ENCODE results near the gene C2CD4C.
"Not testable (repeated sequence)": the region's sequence is repeated elsewhere in the genome, so short reads cannot be mapped to it uniquely, and the experiment has no call there.

The C2CD4C gene

DNA sequence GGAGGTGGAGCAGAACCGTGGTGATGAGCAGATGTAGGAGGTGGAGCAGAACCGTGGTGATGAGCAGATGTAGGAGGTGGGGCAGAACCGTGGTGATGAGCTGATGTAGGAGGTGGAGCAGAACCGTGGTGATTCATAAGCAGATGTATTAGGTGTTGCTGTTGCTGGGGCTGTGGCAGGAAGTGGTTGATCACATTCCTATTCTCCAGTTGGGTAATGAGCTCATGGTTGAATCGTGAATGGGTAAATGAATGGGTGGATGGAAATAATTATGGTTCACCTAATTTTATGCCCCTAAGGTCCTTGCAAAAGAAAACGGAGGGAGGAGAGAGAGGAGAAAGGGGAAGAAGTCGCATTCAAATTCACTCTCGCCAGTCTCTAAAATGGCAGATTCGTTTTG, 26.4 kb downstream of the C2CD4C start:
- DNase-seq (ENCODE audit: low read depth, low spot score), result not testable (repeated sequence)

DNA sequence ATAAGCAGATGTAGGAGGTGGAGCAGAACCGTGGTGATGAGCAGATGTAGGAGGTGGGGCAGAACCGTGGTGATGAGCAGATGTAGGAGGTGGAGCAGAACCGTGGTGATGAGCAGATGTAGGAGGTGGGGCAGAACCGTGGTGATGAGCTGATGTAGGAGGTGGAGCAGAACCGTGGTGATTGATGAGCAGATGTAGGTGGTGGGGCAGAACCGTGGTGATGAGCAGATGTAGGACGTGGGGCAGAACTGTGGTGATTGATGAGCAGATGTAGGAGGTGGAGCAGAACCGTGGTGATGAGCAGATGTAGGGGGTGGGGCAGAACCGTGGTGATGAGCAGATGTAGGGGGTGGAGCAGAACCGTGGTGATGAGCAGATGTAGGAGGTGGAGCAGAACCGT, 27.0 kb downstream of the C2CD4C start:
- DNase-seq (ENCODE audit: low read depth, low spot score), result not testable (repeated sequence)

DNA sequence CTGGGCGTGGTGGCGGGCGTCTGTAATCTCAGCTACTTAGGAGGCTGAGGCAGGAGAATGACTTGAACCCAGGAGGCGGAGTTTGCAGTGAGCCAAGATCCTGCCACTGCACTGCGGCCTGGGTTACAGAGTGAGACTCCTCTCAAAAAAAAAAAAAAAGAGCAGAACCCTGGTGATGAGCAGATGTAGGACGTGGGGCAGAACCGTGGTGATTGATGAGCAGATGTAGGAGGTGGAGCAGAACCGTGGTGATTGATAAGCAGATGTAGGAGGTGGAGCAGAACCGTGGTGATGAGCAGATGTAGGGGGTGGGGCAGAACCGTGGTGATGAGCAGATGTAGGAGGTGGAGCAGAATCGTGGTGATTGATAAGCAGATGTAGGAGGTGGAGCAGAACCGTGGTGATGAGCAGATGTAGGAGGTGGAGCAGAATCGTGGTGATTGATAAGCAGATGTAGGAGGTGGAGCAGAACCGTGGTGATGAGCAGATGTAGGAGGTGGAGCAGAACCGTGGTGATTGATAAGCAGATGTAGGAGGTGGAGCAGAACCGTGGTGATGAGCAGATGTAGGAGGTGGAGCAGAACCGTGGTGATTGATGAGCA, 28.2 kb downstream of the C2CD4C start:
- not testable (repeated sequence) for DNase-seq (ENCODE audit: low read depth, low spot score)

DNA sequence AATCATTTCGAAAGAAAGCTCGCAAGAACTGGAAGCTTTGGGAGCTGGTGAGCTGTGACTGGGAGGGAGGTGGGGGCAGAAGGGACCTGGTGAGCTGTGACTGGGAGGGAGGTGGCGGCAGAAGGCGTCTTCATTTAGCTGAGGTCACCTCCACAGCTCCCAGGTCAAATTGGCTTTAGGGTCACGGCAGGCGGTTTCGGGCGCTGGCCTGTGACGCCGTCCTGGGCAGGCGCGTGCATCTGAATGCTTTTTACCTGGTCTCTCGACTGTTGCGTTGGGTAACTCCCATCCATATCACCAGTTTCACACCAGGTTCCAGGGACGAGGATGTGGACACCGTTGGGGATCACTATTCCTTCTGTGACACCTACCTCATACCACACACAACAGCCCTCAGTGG, 29.2 kb downstream of the C2CD4C start:
- DNase-seq (ENCODE audit: low read depth, low spot score), result no peak

DNA sequence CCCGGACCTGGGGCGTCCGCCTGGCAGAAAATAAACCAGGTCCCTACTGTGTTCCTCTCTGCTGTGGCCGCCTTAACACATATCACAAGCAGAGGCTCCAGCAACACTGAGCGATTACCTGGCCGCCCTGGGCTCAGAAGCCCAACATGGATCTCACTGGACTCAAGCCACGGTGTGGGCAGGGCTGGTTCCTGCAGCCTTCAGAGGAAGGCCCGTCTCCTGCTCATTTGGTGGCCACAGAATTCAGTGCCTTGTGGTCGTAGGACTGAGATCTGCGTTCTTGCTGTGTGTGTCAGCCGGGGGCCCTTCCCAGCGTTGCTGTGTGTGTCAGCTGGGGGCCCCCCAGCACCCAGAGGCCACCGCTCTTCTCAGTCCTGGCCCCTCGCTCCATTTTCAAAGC, 30.2 kb downstream of the C2CD4C start:
- no peak for DNase-seq (ENCODE audit: low read depth, low spot score)

DNA sequence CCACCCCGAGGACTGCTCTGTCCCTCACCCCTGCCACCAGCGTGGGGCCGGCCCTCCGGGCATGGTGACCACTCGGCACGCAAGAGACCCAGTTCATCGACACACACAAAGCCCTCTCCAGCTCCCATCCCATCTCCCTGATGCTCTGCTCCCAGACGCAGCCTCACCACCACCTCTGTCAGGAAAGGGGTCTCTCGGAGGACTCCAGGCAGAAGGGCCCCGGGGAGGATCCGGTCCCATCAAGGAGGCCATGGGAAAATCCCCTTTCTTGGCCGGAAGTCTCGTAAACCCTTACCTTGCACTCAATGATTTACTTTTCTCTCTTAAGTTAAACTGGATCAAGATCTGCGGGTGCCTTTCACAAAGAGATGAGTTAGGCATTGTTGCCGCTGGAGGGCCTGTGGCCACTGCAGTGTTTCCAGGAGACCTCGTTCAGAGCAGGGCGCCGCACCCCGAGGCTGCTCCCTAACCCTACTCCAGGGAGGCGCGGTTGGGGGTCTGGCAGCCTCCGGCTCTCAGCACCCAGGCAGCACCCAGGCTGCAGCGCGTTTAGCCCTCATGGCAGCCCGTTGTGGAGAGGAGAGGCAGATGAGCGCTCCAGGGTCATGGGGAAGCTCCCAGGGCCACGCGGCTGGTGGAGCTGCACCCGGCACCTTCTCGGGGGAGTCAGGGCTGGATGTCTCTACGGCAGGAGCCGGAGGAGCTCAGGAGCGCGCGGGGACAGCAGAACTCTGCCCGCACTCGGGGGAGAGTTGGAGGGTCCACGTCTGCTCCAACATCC, 31.0 kb downstream of the C2CD4C start:
- no peak for DNase-seq (ENCODE audit: low read depth, low spot score)

DNA sequence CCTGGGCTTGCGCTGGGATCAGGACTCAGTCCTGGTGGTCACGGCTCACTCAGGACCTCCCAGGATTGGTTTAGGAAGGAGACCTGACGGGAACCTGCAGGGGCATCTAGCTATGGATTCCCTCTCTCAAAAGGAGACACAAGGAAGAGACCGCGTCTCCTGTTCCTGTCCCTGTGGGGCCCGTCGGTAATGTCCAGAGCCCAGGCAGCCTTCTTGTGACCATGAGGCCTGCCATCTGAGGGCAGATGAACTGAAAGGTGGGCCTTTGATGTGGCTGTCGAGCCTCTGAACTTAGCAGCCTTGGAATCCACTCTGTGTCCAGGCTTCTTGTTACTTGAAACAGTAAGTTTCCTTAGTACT, 32.9 kb downstream of the C2CD4C start:
- no peak for DNase-seq (ENCODE audit: low read depth, low spot score)

DNA sequence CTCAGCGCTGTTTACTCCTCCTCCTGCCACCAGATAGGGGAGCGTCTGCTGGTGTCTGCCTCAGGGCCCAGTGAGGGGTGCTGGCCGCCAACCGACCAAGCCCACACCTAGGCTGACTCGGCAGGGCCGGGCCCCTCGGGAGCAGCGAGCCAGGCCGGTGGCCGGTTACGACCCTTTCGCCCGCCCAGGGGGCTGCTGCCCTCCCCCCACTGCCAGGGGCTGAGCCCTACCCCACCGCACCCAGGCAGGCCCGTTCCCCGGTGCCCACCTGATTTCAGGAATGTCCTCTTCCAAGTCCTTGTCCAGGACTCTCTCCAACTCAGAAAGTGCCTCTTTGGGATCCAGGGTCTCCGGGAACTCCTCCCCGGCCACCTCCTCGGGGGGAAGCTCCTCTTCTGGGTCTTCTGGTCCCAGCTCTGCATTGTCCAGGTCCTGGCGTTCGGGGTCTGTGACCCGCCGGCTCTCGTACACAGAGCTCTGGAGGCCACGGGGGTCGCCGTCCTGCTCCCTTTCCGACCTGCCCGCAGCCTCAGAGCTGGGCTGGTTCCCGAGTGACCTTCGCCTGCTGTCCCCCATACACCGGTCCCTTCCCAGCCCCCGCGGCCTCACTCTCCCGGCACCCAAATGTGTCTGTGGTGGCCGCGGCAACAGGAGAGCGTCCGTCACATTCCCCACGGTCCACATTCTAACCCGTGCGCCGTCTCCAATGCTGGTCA, 33.4 kb downstream of the C2CD4C start:
- no peak for DNase-seq (ENCODE audit: low read depth, low spot score)

DNA sequence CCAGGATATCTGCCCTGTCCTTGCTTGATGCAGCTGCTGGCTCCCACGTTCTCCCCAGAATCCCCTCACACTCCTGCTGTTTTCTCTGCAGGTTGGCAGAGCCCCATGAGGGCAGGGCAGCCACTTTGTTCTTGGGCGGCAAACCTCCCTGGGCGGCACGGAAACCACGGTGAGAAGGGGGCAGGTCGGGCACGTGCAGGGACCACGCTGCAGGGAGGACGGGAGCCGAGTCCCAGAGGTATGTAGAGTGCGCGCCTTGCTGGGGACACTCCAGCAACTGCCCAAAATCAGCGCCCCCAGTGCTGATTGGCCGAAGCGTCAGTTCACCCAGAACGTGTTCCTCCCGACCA, 34.1 kb downstream of the C2CD4C start:
- DNase-seq (ENCODE audit: low read depth, low spot score), result no peak

DNA sequence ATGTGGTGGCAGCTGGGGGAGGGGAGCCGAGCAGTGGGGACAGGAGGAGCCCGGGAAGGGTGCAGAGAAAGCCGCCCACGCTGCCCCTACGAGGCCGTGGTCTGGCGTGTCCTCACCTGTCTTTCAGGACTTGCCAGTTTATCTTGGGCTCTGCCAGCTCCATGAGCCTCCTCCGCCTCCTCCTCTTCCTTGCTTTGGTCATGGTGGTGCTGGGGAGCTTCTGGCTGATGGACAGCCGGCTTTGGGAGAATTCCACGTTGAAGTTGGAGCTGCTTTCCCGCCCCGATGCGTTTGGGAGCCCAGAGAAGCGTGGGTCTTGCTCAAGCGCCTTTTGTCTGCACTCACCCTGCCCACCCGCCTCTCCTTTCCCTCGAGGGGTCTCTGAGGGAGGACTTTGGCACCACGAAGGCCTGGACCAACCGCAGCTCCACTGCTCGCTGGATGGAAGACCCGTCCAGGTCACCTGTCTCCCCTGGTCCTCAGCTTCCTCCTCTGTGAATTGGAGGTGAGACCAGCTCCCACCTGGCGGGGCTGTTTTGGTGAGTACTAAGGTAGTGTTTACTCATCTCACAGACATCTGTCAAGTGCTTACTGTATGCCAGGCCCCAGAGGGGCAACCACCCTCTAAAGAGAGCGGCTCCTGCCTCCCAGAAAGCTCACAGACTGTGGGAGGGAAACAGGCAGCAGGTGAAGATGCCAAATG, 34.6 kb downstream of the C2CD4C start:
- no peak for DNase-seq (ENCODE audit: low read depth, low spot score)

DNA sequence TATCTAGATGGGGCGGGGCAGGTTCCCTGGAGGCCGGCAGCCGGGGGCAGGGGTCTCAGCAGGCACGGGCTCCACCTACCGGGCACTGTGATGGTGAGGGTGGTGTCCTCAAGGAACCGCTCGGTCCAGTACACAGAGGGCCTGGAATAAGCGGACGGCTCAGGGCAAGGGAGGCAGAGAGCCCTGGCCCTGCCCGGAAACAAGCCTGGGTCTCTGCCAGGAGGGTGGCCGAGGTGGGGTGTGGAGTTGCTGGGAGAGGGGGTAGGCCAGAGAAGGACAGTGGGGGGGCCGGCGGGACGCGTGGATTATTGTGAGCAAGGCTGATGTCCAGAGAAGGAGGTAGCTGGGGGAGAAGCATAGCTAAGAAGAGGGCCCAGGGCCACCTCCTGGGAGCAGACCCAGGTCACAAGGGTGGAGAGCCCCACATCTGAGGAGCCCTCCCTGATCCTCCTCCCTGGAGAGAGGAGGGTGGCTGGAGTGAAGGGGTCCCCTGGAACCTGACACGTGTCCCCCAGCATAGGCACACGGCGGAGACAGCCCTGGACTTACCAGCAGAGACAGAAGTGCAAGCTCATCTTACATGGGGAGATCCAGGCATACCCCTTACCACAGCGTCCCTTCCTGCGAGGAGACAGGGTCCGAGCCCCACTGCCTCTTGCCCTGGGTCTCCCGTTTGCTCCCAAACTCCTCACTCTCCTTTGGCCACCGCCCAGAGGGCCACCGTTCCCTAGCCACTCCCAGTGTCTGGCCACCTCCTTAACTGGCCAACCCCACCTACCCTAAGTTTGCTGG, 35.4 kb downstream of the C2CD4C start:
- DNase-seq (ENCODE audit: low read depth, low spot score), result no peak

DNA sequence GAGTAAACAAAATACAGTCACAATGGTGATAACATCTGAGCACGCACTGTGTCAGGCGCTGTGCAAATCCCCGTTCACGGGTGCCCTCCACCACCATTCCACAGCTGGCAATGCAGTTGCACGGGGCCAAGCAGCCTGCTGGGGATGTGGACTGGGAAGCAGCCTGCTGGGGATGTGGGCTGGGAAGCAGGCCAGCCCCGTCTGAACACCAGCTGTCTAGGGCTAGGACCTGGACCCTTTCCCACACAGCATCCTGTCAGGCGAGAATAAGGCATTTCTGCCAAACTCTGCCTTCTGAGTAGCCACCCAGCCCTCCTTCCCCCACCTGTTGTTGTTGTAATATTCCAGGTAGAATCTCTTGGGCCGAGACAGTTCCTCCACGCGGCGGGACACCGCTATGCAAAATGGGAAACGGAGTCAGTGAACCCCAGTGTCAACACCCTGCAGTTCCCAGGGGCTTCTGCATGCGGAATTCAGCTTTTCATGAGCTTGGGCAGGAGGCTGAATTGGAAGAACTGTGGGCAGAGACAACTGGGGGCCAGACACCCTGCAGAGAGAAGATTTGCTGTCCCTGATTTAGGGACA, 36.5 kb downstream of the C2CD4C start:
- DNase-seq (ENCODE audit: low read depth, low spot score), result no peak

DNA sequence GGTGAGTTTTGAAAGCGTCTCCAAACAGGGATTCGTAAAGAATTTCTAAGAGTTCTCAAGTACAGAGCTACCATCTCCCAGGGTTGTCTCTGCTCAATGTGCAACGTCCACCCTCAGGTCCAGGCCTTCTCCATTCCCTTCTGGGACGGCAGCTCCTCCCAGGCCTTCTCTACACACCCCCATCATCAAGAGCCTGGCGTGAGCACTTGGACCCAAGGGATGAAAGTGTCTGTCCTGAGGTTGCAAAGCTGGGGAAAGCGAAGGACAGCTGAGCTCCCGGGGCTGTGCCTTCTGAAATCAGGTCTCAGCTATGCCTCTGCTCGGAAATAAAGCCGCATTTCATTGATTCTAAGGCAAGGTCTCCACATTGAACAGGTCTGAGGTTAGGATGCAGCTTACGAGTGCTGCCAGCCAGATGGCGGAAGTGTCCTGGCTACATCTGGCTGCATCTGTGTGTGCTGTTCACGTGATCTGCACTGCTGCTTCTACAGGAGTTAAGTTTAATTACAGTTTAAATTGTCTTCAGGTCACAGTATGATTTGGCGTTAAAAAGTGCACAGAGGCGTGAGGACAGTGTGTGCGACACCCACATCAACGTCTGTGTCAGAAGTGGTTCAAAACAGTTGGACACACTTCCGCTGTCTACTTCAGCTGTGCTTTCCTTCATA, 37.3 kb downstream of the C2CD4C start:
- DNase-seq (ENCODE audit: low read depth, low spot score), result no peak

DNA sequence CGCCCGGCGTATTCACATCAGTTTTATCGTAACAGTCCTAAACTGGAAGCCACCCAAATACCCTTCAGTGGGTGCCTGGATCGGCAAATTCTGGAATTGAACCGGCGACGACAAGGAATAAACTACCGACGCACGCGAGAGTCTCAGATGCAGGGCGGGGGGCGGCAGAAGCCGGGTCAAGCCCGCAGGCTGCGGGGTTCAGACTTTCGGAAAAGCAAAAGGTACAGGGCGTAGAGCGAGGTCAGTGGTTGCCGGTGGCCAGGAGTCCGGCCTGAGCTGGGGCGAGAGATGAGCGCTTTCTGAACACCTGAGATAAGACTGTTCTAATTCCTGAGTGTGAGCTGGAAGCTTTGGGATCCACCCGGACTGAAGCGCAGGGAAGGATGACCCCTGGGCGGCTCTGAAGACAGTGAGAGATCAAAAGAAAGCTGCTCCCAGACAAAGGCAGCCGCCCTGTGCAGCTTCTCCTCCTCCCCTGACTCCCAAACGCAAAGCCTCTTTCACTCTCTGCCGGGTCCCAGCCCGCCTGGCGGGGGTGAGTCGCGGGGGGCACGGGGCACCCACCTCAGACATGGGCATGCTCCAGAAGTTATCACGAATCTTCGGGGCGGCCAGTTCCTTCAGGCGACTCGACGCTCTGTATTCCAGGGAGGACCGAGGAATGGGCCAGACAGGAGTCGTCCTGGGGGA, 38.2 kb downstream of the C2CD4C start:
- DNase-seq (ENCODE audit: low read depth, low spot score), result no peak

DNA sequence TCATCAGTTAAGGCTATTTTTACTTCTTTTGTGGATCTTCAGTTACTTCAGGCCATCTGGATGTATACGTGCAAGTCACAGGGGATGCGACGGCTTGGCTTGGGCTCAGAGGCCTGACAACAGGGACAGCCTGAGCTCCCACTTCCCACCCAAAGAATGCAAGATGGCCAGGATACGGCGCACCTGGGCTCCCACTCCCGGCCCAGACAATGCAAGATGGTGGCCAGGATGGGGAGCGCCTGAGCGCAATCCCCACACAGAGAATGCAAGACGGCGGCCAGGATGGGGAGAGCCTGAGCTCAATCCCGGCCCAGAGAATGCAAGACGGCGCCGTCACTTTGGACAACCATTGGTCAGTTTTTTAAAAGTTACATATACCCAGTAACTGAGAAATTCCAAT, 39.1 kb downstream of the C2CD4C start:
- no peak for DNase-seq (ENCODE audit: low read depth, low spot score)

DNA sequence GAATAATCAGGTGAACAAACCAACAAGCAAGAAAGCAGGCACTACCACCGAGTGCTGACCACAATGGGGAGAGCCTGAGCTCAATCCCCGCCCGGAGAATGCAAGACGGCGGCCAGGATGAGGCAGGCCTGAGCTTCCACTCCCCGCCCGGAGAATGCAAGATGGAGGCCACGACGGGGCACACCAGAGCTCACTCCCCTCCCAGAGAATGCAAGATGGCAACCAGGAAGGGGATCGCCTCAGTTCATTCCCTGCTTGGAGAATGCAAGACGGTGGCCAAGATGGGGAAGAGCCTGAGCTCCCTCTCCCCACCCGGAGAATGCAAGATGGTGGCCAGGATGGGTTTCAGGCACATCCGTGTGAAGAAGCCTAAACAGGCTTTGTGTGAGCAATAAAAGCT, 39.7 kb downstream of the C2CD4C start:
- DNase-seq (ENCODE audit: low read depth, low spot score), result no peak

DNA sequence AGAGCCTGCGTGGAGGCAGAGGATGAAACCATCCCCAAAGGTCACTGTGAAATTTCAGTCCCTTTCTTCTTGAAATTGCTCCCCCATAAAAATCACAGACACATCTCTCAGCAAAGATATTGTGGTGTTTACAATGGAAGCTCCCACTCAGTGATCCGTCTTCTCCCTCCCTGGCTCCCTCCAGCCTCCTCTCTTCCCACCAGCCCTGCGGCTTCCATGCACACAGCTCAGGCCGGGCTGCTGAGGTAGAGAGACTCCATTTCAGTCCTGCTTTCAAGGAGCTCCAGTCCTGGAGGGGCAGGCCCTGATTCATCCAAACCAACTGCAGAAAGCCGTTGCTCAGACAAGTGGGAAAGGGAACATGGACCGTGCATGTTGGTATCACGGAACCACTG, 40.3 kb downstream of the C2CD4C start:
- no peak for DNase-seq (ENCODE audit: low read depth, low spot score)

DNA sequence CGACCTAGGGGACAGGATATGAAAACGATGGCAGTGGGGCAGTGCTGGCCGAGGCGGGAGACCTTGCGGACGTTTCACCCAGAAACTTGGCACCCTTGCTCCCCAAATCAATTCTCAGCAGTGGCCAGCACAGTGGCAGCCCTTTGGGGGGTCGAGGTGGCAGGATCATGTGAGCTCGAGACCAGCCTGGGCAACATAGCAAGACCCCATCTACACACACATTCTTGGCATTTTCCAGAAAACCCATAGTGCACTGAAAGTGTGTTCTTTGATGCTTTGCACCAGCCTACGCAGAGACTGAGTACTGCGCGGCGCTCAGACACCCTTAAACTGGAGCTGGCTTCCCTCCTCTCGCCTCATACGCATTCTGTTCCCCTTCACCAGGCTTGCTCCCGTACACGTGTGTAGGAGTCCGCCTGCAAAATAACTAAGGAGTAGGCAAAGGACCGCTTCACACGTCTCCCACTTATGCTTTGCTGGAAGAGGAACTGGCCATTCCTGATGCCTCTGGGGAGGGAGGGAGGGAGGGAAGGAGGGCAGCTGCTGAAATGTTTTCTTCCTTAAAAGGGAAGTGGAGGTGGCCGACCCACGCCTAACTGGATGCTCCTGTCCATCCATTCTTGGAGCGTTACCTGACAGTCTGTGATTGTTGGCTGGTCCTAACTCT, 40.9 kb downstream of the C2CD4C start:
- no peak for DNase-seq (ENCODE audit: low read depth, low spot score)

DNA sequence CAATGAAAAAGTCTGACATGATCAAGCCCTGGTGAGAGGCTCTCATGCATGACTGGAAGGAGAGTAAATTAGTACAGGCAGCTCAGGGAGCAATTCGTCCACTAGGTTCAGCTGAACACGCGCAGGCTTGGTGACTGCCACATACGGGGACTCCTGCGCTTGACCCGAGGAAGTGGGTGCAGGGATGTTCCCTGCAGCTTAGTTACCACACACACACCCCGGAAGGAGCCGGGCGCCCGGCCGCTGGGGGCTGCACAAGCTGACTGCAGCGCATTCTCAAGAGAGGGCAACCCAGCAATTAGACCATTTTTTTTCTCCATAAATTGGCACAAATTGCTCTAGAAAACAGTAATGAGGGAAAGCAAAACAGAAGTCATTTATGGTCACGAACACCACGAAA, 41.4 kb downstream of the C2CD4C start:
- DNase-seq (ENCODE audit: low read depth, low spot score), result no peak

DNA sequence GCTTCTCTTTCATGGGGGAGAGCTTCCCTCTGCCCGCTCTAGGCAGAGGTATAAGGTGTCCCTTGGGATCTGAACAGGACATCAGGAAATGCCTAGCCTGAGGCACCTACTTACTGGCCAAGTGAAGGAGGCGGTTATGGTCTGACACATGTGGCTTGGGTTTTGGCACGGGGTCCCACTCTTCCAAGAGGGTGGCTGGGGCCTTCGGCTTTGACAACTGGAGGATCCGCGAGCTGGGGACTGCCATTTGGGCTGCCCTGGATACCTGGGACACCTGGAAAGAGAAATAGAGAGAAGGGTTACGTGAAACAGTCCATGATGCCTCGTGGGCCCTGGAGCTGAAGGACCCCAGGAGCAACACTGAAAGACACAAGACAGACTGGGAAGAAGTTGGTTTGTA, 42.0 kb downstream of the C2CD4C start:
- DNase-seq (ENCODE audit: low read depth, low spot score), result no peak
